Neuronal stem cell (in vitro differentiated cells): ENCODE measurements around the gene PRMT9.

Experiments used
- DNase-seq: peaks from one replicate; pipeline ENCODE4 v3.0.0-alpha.2; 2013; ENCODE audit warnings: low spot score
- H2AFZ ChIP-seq: one replicate; pipeline ENCODE4 v1.6.1; 2013; ENCODE audit warnings: mild to moderate bottlenecking, low read length, inconsistent platforms
- H2AK5ac ChIP-seq: 2 replicates; pipeline ENCODE4 v1.6.1; 2013; ENCODE audit warnings: low read depth, mild to moderate bottlenecking, inconsistent platforms, low read length, moderate library complexity, mixed read lengths
- H2BK120ac ChIP-seq: 2 replicates; pipeline ENCODE4 v1.6.1; 2013; ENCODE audit warnings: low read depth, mild to moderate bottlenecking, inconsistent platforms, low read length, moderate library complexity, mixed read lengths
- H2BK12ac ChIP-seq: one replicate; pipeline ENCODE4 v1.6.1; 2013; ENCODE audit warnings: low read length, inconsistent platforms
- H2BK15ac ChIP-seq: 2 replicates; pipeline ENCODE4 v1.6.1; 2013; ENCODE audit warnings: mild to moderate bottlenecking, low read length, inconsistent platforms, mixed read lengths
- H2BK5ac ChIP-seq: one replicate; pipeline ENCODE4 v1.6.1; 2013; ENCODE audit warnings: inconsistent platforms, mild to moderate bottlenecking, low read length, moderate library complexity
- H3K14ac ChIP-seq: one replicate; pipeline ENCODE4 v1.6.1; 2013; ENCODE audit warnings: low read length, inconsistent platforms
- H3K18ac ChIP-seq: 2 replicates; pipeline ENCODE4 v1.6.1; 2013; ENCODE audit warnings: low read length, inconsistent platforms
- H3K23ac ChIP-seq: 2 replicates; pipeline ENCODE4 v1.6.1; 2013; ENCODE audit warnings: low read depth, mild to moderate bottlenecking, mixed read lengths, low read length, inconsistent platforms; ENCODE audit not compliant: poor library complexity
- H3K27ac ChIP-seq: replicated peaks from 3 replicates; pipeline ENCODE4 v1.5.1; 2013; ENCODE audit warnings: low read length, inconsistent platforms
- H3K27me3 ChIP-seq, 3 experiments: 2 replicates each; pipeline ENCODE4 v1.6.1; 2013; ENCODE audit warnings: low read length in 3 of 3, mild to moderate bottlenecking in 2 of 3, inconsistent platforms in 1 of 3, low read depth in 1 of 3, mixed read lengths in 1 of 3, moderate library complexity in 1 of 3; ENCODE audit not compliant: control insufficient read depth in 3 of 3, insufficient read depth in 3 of 3
- H3K36me3 ChIP-seq, 2 donors: replicated peaks in 1 of 2; 2 replicates each; pipeline ENCODE4 v1.6.1; 2013; ENCODE audit warnings: low read length in 2 of 2; ENCODE audit not compliant: control insufficient read depth in 2 of 2, insufficient read depth in 2 of 2
- H3K4ac ChIP-seq: 2 replicates; pipeline ENCODE4 v1.6.1; 2013; ENCODE audit warnings: inconsistent platforms, mild to moderate bottlenecking, low read length, moderate library complexity
- H3K4me1 ChIP-seq, 2 donors: 1 replicate in 1 of 2; 2 replicates in 1 of 2; pipeline ENCODE4 v1.6.1; 2013; ENCODE audit warnings: low read length in 2 of 2, low read depth in 1 of 2; ENCODE audit not compliant: control insufficient read depth in 2 of 2, insufficient read depth in 1 of 2
- H3K4me2 ChIP-seq: one replicate; pipeline ENCODE4 v1.6.1; 2013; ENCODE audit warnings: mild to moderate bottlenecking, low read length, inconsistent platforms; ENCODE audit not compliant: insufficient read depth, poor library complexity, severe bottlenecking
- H3K4me3 ChIP-seq, 2 donors: 2 replicates each; pipeline ENCODE4 v1.5.1; 2013; ENCODE audit warnings: low read length in 2 of 2, mild to moderate bottlenecking in 2 of 2, inconsistent platforms in 1 of 2, moderate library complexity in 1 of 2
- H3K79me1 ChIP-seq: one replicate; pipeline ENCODE4 v1.6.1; 2013; ENCODE audit warnings: low read depth, mild to moderate bottlenecking, inconsistent platforms, low read length, moderate library complexity
- H3K9ac ChIP-seq: one replicate; pipeline ENCODE4 v1.6.1; 2013; ENCODE audit warnings: mild to moderate bottlenecking, low read depth, low read length, inconsistent platforms; ENCODE audit not compliant: poor library complexity
- H3K9me3 ChIP-seq, 2 donors: replicated peaks in 1 of 2; 2 replicates each; pipeline versions ENCODE3 to v1.6.1; 2013; ENCODE audit warnings: low read length in 2 of 2, mild to moderate bottlenecking in 2 of 2, inconsistent platforms in 1 of 2, low read depth in 1 of 2, mixed read lengths in 1 of 2, moderate library complexity in 1 of 2; ENCODE audit not compliant: control insufficient read depth in 2 of 2, insufficient read depth in 1 of 2
- H4K8ac ChIP-seq: one replicate; pipeline ENCODE4 v1.6.1; 2013; ENCODE audit warnings: low read depth, mild to moderate bottlenecking, inconsistent platforms, low read length, moderate library complexity
- H4K91ac ChIP-seq: one replicate; pipeline ENCODE4 v1.6.1; 2013; ENCODE audit warnings: low read length, low read depth, mild to moderate bottlenecking, inconsistent platforms; ENCODE audit not compliant: poor library complexity
- WGBS, 2 donors: extraction: QIAGEN DNeasy Blood & Tissue Kit; methylation state at CpG; one replicate each; pipeline ENCODE4 v1.1.7; 2013; ENCODE audit warnings: missing lambda C conversion rate in 2 of 2, mixed read lengths in 1 of 2; ENCODE audit not compliant: insufficient read length in 2 of 2, insufficient replicate concordance in 1 of 2; ENCODE audit errors: extremely low coverage in 2 of 2; 5-methylcytosine and 5-hydroxymethylcytosine counted together

Gene PRMT9

GRCh38 chr4:147678796-147679549 is 5.0 kb downstream of the PRMT9 start:
- Histone ChIP-seq H3K36me3 (peaks cover 2 to 18% of the 10 kb centered on the region in 2 donors), H2AK5ac (no peak overlapping the region), H3K9ac (no peak overlapping the region), H3K14ac (no peak overlapping the region), H3K9me3 (no peaks in the 10 kb centered on the region), H3K4me2 (no peak overlapping the region), H3K4me1 (peaks cover 0 to 3% of the 10 kb centered on the region in 2 donors), H2AFZ (no peak overlapping the region), H3K4ac (no peak overlapping the region), H2BK12ac (no peak overlapping the region), H4K91ac (no peak overlapping the region), H2BK5ac (no peak overlapping the region), H3K79me1 (no peaks in the 10 kb centered on the region), H3K27ac (no peak overlapping the region), H3K23ac (no peak overlapping the region), H4K8ac (no peak overlapping the region), H3K4me3 (no peak overlapping the region), H2BK15ac (no peak overlapping the region), H3K27me3 (no peaks in the 10 kb centered on the region), H2BK120ac (no peak overlapping the region), H3K18ac (no peak overlapping the region)
- no CpG with 5 or more reads among the region's 12 CpGs for WGBS, 2 donors
- no peak for DNase-seq

GRCh38 chr4:147678106-147678505 is 5.9 kb downstream of the PRMT9 start:
- no peak overlapping the region for H3K4me3 ChIP-seq
- no peak overlapping the region for H2BK120ac ChIP-seq
- H3K9me3 ChIP-seq = no peaks in the 10 kb centered on the region
- H3K27ac ChIP-seq = no peak overlapping the region
- H3K79me1 ChIP-seq = no peaks in the 10 kb centered on the region
- H3K9ac ChIP-seq = no peak overlapping the region
- no peak overlapping the region for H2BK5ac ChIP-seq
- no peak overlapping the region for H3K18ac ChIP-seq
- H3K4me1 ChIP-seq = peaks cover 0 to 3% of the 10 kb centered on the region in 2 donors
- H2AFZ ChIP-seq = no peak overlapping the region
- H3K36me3 ChIP-seq = peaks cover 2 to 20% of the 10 kb centered on the region in 2 donors
- H3K4me2 ChIP-seq = no peak overlapping the region
- no peak overlapping the region for H3K4ac ChIP-seq
- no peak overlapping the region for H2AK5ac ChIP-seq
- H2BK12ac ChIP-seq = no peak overlapping the region
- H3K14ac ChIP-seq = no peak overlapping the region
- no peak overlapping the region for H4K91ac ChIP-seq
- no CpG with 5 or more reads among the region's 5 CpGs for whole genome bisulfite sequencing, 2 donors
- no peak overlapping the region for H2BK15ac ChIP-seq
- no peak for DNase-seq
- H3K27me3 ChIP-seq = no peaks in the 10 kb centered on the region
- no peak overlapping the region for H4K8ac ChIP-seq
- H3K23ac ChIP-seq = no peak overlapping the region

- Histone ChIP-seq H3K9ac (no peak overlapping the region), H2BK120ac (no peak overlapping the region), H2AFZ (no peak overlapping the region), H3K23ac (no peak overlapping the region), H2AK5ac (no peak overlapping the region), H3K36me3 (peaks cover 6 to 41% of the 10 kb centered on the region in 2 donors), H3K79me1 (no peaks in the 10 kb centered on the region), H3K4me2 (no peak overlapping the region), H3K4me1 (no peaks in the 10 kb centered on the region), H4K8ac (no peak overlapping the region), H2BK12ac (no peak overlapping the region), H3K14ac (no peak overlapping the region), H4K91ac (no peak overlapping the region), H3K9me3 (no peaks in the 10 kb centered on the region), H3K27me3 (no peaks in the 10 kb centered on the region), H3K4me3 (no peak overlapping the region), H3K18ac (no peak overlapping the region), H2BK5ac (no peak overlapping the region), H3K4ac (no peak overlapping the region), H3K27ac (no peak overlapping the region), H2BK15ac (no peak overlapping the region)
- DNase-seq = no peak
- WGBS, 2 donors = no CpG with 5 or more reads among the region's 1 CpG
Observed at GRCh38 chr4:147674496-147674895, 9.5 kb downstream of the PRMT9 start.

GRCh38 chr4:147674073-147674472 is 9.9 kb downstream of the PRMT9 start:
- Histone ChIP-seq H3K23ac (no peak overlapping the region), H3K4me2 (no peak overlapping the region), H3K4me3 (no peak overlapping the region), H2BK5ac (no peak overlapping the region), H2AK5ac (no peak overlapping the region), H3K14ac (no peak overlapping the region), H3K4ac (no peak overlapping the region), H4K8ac (no peak overlapping the region), H3K27me3 (no peaks in the 10 kb centered on the region), H3K9ac (no peak overlapping the region), H2BK120ac (no peak overlapping the region), H3K27ac (no peak overlapping the region), H3K4me1 (no peaks in the 10 kb centered on the region), H2AFZ (no peak overlapping the region), H3K9me3 (no peaks in the 10 kb centered on the region), H3K36me3 (peaks cover 6 to 37% of the 10 kb centered on the region in 2 donors), H3K18ac (no peak overlapping the region), H3K79me1 (no peaks in the 10 kb centered on the region), H2BK12ac (no peak overlapping the region), H2BK15ac (no peak overlapping the region), H4K91ac (no peak overlapping the region)
- no CpG with 5 or more reads among the region's 4 CpGs for WGBS, 2 donors
- DNase-seq = no peak
